Esophagus muscularis mucosa (tissue), 3 donors: Measurements from ENCODE around the gene IQGAP2.

Source experiments
- POLR2A ChIP-seq: fragments of 450-650 bp; IDR thresholded peaks from one replicate; pipeline ENCODE4 v1.6.1; 2017; ENCODE audit warnings: antibody characterized with exemption, moderate library complexity, mild to moderate bottlenecking, low read depth
- POLR2AphosphoS5 ChIP-seq, 2 donors: sonication (generic); formaldehyde crosslinking; IDR thresholded peaks; one replicate each; pipeline ENCODE4 v1.6.1; 2017; ENCODE audit warnings: antibody characterized with exemption in 2 of 2
- TF ChIP-seq, protein P1 (sequence below), 3 experiments: fragments of 200-600 bp in 2 of 3; fragments of 450-650 bp in 1 of 3; sonication (generic) in 2 of 3; IDR thresholded peaks; one replicate each; pipeline ENCODE4 v1.5.1; 2017 to 2019; ENCODE audit warnings: antibody characterized with exemption in 3 of 3, mild to moderate bottlenecking in 2 of 3, moderate library complexity in 1 of 3

DNA sequence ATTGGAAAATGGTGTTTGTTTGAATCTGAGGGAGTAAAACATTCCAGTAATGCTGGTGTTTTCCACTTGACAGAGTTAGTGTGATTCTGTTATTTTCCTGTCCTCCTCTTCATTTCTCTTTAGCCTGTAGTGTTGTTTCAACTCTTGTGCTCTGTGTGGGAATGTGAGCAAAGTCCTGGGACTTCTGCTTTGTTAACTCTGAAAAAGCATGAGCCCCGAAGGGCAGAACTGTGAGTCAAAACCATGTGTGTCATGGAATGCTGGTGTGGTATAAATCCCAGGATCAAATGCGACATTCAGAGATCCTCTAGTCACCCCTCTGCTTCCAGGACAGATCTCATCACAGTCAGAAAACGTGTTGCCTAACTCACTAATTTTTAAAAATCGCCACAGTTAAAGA, 321.8 kb downstream of the IQGAP2 start:
- TF ChIP-seq, protein P1, sequence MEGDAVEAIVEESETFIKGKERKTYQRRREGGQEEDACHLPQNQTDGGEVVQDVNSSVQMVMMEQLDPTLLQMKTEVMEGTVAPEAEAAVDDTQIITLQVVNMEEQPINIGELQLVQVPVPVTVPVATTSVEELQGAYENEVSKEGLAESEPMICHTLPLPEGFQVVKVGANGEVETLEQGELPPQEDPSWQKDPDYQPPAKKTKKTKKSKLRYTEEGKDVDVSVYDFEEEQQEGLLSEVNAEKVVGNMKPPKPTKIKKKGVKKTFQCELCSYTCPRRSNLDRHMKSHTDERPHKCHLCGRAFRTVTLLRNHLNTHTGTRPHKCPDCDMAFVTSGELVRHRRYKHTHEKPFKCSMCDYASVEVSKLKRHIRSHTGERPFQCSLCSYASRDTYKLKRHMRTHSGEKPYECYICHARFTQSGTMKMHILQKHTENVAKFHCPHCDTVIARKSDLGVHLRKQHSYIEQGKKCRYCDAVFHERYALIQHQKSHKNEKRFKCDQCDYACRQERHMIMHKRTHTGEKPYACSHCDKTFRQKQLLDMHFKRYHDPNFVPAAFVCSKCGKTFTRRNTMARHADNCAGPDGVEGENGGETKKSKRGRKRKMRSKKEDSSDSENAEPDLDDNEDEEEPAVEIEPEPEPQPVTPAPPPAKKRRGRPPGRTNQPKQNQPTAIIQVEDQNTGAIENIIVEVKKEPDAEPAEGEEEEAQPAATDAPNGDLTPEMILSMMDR (IDR thresholded peaks at IDR 0.05), result no peak
- TF ChIP-seq POLR2A (no peak), POLR2AphosphoS5 (IDR thresholded peaks at IDR 0.05) (no peak)
